Renal cortex interstitium (tissue), 11 donors: ENCODE results near the gene HCFC1R1. TPM values are rescaled to one million over a fixed set of nuclear protein-coding genes. Genes with fewer than 3 reads are reported as not detected.
"Not testable (repeated sequence)": the region's sequence is repeated elsewhere in the genome, so short reads cannot be mapped to it uniquely, and the experiment has no call there.

Experiments
- DNase-seq, 11 donors: peaks; one replicate each; pipeline ENCODE4 v3.0.0-alpha.2; 2013; ENCODE audit warnings: low read depth in 9 of 11, low spot score in 4 of 11; ENCODE audit errors: extremely low read depth in 1 of 11
- polyA plus RNA-seq, 3 donors: library from polyadenylated mRNA; unstranded; fragments of 120-200 nt; gene quantifications; one replicate each; pipeline ENCODE4 v1.2.1, GENCODE V29; 2013; ENCODE audit not compliant: insufficient read length in 3 of 3

HCFC1R1 gene
- polyA plus RNA-seq, 3 donors: 59.0 to 77.2 (median 64.2) TPM

DNA sequence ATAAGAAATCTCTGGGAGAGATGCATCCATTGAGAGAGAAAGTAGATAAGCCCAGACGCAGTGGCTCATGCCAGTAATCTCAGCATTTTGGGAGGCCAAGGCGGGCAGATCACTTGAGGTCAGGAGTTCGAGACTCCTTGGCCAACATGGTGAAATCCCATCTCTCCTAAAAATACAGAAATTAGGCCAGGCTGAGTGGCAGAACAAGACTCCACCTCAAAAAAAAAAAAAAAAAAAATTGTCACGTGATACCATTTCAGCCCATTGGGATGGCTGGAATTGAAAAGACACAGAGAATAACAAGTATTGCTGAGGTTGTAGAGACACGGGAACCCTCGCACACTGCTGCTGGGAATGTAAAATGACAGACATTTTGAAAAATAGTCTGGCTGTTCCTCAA is 38.8 kb upstream of the HCFC1R1 start:
- no peak for DNase-seq

DNA sequence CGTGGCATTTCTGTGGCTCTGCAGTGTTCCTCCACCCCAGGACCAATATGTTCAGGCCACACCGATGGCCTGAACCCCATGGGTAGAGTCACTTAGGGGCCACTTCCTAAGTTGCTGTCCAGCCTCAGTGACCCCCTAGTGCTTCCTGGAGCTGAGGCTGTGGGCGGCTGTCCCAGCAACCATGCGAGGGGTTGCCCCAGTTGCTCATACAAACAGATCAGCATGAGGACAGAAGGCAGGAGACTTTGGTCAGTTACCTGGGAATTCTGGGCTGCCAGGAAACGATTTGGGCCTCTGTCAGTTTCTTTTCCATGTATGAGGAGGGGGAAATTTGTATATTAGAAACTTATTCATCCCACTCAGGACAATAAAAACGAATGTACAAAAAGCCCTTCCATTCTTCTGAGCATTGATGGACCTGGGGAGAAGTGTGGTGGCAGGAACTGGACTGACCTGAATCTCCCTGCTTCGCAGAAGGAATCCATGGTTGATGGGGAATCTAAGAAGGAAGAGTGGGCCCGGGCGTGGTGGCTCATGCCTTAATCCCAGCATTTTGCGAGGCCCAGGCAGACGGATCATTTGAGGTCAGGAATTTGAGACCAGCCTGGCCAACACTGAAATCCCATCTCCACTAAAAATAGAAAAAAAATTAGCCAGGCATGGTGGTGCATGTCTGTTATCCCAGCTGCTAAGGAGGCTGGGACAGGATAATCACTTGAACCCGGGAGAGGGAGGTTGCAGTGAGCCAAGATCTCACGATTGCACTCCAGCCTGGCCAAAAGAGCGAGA is 36.8 kb upstream of the HCFC1R1 start:
- no peak for DNase-seq

- DNase-seq: no peak
Measured at GRCh38 chr16:3059723-3060242, 36.0 kb upstream of the HCFC1R1 start.

DNA sequence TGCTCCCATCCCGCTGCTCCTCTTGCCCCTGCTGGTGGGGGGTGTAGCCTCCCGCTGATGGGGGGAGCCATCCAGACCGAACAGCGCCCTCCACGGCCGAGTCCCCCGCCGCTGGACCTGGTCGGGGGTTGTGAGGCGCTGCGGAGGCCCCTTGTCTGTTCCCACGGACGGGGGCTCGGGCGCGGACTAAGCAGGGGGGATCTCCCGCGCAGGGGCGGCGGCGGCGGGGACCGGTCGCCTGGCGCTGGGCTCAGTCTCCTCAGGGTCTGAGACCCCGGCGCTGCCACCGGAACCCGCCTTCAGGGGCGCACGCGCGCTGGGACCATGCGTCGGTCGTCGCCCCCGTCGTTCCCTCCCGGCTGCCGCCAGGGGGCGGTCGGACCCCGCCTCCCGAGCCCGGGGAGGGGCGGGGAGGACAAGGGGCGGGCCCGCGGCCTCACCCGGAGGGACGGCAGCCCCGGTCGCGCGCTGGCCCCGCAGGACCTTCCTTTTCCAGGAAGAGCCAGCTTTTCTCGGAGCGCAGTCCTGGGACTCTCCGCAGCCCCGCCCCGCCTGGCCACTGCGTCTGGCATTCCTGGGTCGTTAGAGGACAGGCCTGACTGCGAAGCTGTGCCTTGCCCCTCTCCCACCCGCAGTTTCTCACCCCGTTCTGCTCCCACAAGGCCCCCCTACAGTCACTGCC is 35.4 kb upstream of the HCFC1R1 start:
- DNase-seq: peak; percentile 69 to 90 (median 85)

GRCh38 chr16:3058139-3059030 is 34.6 kb upstream of the HCFC1R1 start:
- peak in 6 of 11 donors; percentile 28 to 50 (median 38) for DNase-seq

GRCh38 chr16:3057181-3058138 is 33.7 kb upstream of the HCFC1R1 start:
- no peak for DNase-seq

GRCh38 chr16:3056336-3057180 is 32.8 kb upstream of the HCFC1R1 start:
- no peak for DNase-seq

- DNase-seq: not testable (repeated sequence)
Measured at GRCh38 chr16:3055734-3056115, 32.0 kb upstream of the HCFC1R1 start.

DNA sequence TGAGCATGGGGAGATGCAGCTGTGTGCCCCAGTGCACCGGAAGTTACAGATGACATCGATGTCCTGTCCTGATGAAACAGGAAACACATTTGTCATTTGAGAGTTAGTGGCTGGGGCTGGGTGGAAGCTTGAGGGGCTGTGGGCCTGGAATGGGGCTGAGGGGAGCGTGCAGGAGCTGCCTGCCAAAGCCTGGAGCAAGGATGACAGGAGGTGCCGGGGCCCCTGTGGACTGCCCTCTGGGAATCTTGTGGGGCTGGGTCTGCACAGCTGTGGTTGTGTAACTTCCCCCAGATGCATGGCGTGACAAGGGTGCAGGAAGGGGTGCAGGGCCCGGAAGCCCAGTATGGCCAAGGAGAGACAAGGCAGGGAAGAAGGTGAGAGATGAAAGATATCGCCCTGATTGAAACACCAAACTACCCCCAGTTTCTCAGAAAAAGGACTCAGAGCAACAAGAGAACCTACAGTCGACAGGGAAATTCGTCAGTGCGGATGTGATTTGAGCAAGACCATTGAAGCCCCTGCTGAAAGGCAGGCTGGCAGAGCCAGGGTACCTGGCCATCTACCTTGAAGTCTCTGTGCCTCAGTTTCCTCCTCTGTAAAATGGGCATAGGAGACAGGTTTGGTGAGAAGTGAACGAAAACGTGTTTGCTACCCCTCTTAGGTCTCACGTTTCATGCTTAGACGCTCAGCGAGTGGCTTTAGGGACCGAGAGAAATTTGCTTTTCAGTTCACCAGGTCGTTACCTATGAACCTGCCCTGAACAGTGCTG is 31.4 kb upstream of the HCFC1R1 start:
- no peak for DNase-seq

DNA sequence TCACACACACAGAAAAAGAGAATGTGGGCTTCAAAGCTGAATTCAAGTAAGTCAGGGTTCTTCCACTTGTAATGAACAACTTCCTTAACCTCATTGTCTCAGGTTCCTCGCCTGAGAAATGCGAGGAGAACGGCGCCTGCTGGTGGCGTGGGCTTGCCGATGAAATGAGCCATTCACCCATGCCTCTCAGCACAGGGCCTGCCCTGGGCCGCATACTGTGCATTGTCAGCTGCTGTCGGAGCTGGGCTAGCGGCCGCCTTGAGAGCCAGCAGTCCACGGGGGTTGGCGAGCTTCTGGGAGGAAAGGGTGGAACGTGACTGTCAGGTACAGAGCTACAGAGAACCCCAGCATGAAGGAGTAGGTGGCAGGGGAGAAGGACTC is 29.6 kb upstream of the HCFC1R1 start:
- DNase-seq: not testable (repeated sequence)

DNA sequence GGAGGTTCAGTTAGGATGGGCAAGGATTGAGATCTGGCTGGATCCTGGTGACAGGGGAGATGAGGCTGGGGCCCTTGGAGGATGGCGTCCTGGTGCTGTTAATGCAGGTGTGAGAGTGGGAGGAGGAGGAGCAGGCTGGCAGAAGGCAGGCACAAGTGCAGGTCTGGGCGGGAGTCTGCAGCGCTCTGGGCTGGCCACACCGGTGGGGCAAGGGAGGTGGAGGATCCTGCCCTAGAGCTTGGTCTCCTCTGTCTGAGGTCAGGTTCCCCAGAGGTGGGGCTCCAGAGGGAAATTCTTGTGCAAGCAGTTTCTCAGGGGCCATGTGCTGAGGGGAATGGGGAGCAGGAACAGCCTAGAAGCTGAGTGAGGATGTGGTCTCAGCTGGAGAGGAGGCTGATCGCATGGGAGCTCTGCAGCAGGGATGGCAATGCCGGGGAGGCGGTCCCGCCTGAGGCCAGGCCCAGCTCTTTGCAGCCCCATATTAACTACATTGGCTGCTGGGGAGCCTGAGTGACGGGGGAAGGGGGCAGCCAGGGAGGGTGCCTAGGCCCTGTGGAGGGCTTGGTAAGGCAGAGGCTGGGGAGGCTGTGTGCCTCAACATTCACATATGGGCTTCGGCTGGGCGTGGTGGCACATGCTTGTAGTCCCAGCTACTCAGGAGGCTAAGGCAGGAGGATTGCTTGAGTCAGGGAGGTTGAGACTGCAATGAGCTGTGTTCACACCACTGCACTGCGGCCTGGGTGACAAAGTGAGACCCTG is 29.0 kb upstream of the HCFC1R1 start:
- DNase-seq: not testable (repeated sequence)

DNA sequence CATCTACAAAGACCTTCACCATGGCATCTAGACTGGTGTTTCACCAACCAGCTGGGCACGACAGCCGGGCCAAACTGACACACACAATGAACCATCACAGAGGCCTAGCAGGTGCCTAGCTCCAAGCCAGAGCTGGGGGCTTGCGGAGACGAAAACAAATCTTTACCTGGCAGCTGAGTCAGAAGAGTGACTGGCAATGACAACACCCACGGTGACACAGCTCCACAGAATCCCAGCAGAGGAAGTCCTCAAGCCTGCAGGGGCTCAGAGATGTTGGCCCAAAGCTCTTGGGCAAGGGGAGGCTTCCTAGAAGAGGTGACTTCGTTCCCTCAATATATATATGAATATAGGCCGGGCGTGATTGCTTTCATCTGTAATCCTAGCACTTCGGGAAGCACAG is 27.8 kb upstream of the HCFC1R1 start:
- DNase-seq: no peak

DNA sequence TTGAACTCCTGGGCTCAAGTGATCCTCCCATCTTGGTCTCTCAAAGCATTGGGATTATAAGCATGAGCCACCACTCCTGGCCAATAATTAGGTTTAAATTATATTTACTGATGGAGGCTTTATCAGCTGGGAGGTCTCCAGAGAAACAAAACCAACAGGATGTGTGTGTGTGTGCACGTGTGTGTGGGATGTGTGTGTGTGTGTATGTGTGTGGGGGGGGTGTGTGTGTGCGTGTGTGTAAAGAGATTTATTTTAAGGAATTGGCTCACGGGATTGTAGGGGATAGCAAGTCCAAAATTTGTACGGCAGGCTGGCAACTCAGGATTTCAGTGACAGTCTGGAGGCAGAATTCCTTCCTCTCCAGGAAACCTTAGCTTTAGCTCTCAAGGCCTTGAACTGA is 27.3 kb upstream of the HCFC1R1 start:
- no peak for DNase-seq

DNA sequence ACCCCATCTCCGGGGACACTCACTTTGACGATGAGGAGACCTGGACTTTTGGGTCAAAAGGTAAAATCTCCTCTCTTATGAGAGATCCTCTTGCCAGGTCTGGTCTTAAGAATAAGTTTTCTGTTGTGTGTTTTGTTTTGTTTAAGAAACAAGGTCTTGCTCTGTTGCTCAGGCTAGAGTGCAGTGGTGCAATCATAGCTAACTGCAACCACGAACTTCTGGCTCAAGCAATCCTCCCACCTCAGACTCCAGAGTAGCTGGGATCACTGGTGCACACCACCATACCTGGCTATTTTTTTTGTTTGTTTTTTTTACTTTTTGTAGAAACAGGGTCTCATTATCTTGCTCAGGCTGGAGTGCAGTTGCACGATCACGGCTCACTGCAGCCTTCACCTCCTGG is 26.7 kb upstream of the HCFC1R1 start:
- no peak for DNase-seq

GRCh38 chr16:3049921-3050481 is 26.3 kb upstream of the HCFC1R1 start:
- DNase-seq: no peak

GRCh38 chr16:3047387-3047720 is 23.6 kb upstream of the HCFC1R1 start:
- DNase-seq: no peak
